Chondrocyte (in vitro differentiated cells): ENCODE results near the gene DCTN2. TPM values are rescaled to one million over a fixed set of nuclear protein-coding genes. Genes with fewer than 3 reads are reported as not detected.
"Not testable (repeated sequence)": the region's sequence is repeated elsewhere in the genome, so short reads cannot be mapped to it uniquely, and the experiment has no call there.

Experiments
- DNase-seq: peaks from one replicate; pipeline ENCODE4 v3.0.0; 2021; ENCODE audit warnings: mixed read lengths, low spot score
- H3K27ac Mint-ChIP-seq: one replicate; pipeline ENCODE4 v1.8.0; 2021; ENCODE audit warnings: mild to moderate bottlenecking, moderate library complexity, mixed read lengths; ENCODE audit not compliant: unreplicated experiment
- H3K27me3 Mint-ChIP-seq: 2 replicates; pipeline ENCODE4 v1.8.0; 2021; ENCODE audit warnings: low read depth, mixed read lengths
- H3K36me3 Mint-ChIP-seq: 2 replicates; pipeline ENCODE4 v1.8.0; 2021; ENCODE audit warnings: low read depth, mixed read lengths
- H3K4me1 Mint-ChIP-seq: 2 replicates; pipeline ENCODE4 v1.8.0; 2021; ENCODE audit warnings: low read depth, mild to moderate bottlenecking, mixed read lengths
- H3K4me3 Mint-ChIP-seq: one replicate; pipeline ENCODE4 v1.8.0; 2021; ENCODE audit warnings: mild to moderate bottlenecking, moderate library complexity, mixed read lengths; ENCODE audit not compliant: unreplicated experiment
- H3K9me3 Mint-ChIP-seq: 2 replicates; pipeline ENCODE4 v1.8.0; 2021; ENCODE audit warnings: low read depth, mixed read lengths
- CTCF ChIP-seq: fragments of 200-600 bp; sonication (generic); IDR thresholded peaks from 2 replicates; pipeline ENCODE4 v1.5.0; 2021; ENCODE audit warnings: antibody characterized with exemption, mild to moderate bottlenecking, moderate library complexity
- total RNA-seq: library from RNA; stranded (reverse); gene quantifications from 3 replicates; pipeline ENCODE4 v1.2.1, GENCODE V29; 2021

The DCTN2 gene
- total RNA-seq, 1 donor from 2014 or later, result 112 TPM

GRCh38 chr12:57519796-57520052 lies 27.3 kb downstream of the DCTN2 start:
- DNase-seq, result no peak
- Mint-ChIP-seq H3K36me3 (peaks cover 44% of the 10 kb centered on the region), H3K4me1 (peaks cover 69% of the 10 kb centered on the region), H3K9me3 (no peaks in the 10 kb centered on the region), H3K4me3 (peak overlapping the region; percentile 95), H3K27me3 (no peaks in the 10 kb centered on the region), H3K27ac (peak overlapping the region; percentile 100)
- TF ChIP-seq CTCF, result peak; percentile 19

- peaks cover 64% of the 10 kb centered on the region for H3K4me1 Mint-ChIP-seq
- H3K27me3 Mint-ChIP-seq, result no peaks in the 10 kb centered on the region
- TF ChIP-seq CTCF, result no peak
- no peaks in the 10 kb centered on the region for H3K9me3 Mint-ChIP-seq
- no peak for DNase-seq
- H3K27ac Mint-ChIP-seq, result peak overlapping the region; percentile 100
- H3K4me3 Mint-ChIP-seq, result peak overlapping the region; percentile 95
- H3K36me3 Mint-ChIP-seq, result peaks cover 44% of the 10 kb centered on the region
These were observed 27.8 kb downstream of the DCTN2 start for GRCh38 chr12:57518920-57519795.

GRCh38 chr12:57518176-57518919 lies 28.6 kb downstream of the DCTN2 start:
- H3K4me1 Mint-ChIP-seq, result peaks cover 56% of the 10 kb centered on the region
- DNase-seq, result no peak
- no peaks in the 10 kb centered on the region for H3K27me3 Mint-ChIP-seq
- peak overlapping the region; percentile 95 for H3K4me3 Mint-ChIP-seq
- H3K9me3 Mint-ChIP-seq, result no peaks in the 10 kb centered on the region
- peaks cover 46% of the 10 kb centered on the region for H3K36me3 Mint-ChIP-seq
- H3K27ac Mint-ChIP-seq, result peak overlapping the region; percentile 100
- TF ChIP-seq CTCF, result no peak

- H3K4me3 Mint-ChIP-seq, result peak overlapping the region; percentile 95
- H3K4me1 Mint-ChIP-seq, result peaks cover 52% of the 10 kb centered on the region
- H3K27me3 Mint-ChIP-seq, DNase-seq, H3K9me3 Mint-ChIP-seq: not testable (repeated sequence)
- peak overlapping the region; percentile 100 for H3K27ac Mint-ChIP-seq
- peaks cover 52% of the 10 kb centered on the region for H3K36me3 Mint-ChIP-seq
These were observed 29.3 kb downstream of the DCTN2 start for GRCh38 chr12:57517718-57518117.

GRCh38 chr12:57517187-57517586 lies 29.8 kb downstream of the DCTN2 start:
- DNase-seq, result no peak
- H3K36me3 Mint-ChIP-seq, result peaks cover 58% of the 10 kb centered on the region
- H3K27ac Mint-ChIP-seq, result peak overlapping the region; percentile 100
- no peaks in the 10 kb centered on the region for H3K27me3 Mint-ChIP-seq
- H3K9me3 Mint-ChIP-seq, result no peaks in the 10 kb centered on the region
- peak overlapping the region; percentile 95 for H3K4me3 Mint-ChIP-seq
- H3K4me1 Mint-ChIP-seq, result peaks cover 50% of the 10 kb centered on the region
- no peak for TF ChIP-seq CTCF
